ENCODE data around the gene TRMT61A.

Gene TRMT61A

GRCh38 chr14:103547455-103547940 lies 18.5 kb downstream of the TRMT61A start:
- no peak for TF ChIP-seq EZH2phosphoT487 (IDR thresholded peaks at IDR 0.05; ENCODE audit: borderline replicate concordance, low read length)
- TF ChIP-seq CTCF (IDR thresholded peaks at IDR 0.05; ENCODE audit: low read depth, low read length, poor library complexity, severe bottlenecking) = no peak
- no peaks in the 10 kb centered on the region for H4K20me1 ChIP-seq (ENCODE audit: control insufficient read depth, insufficient read depth, low read depth, low read length)
- no peaks in the 10 kb centered on the region for H3K9me3 ChIP-seq (ENCODE audit: control insufficient read depth, insufficient read depth, low read length)
- H3K36me3 ChIP-seq (ENCODE audit: control insufficient read depth, low read length) = no peaks in the 10 kb centered on the region
- H3K79me2 ChIP-seq (ENCODE audit: control insufficient read depth, low read length) = no peaks in the 10 kb centered on the region
- H3K27me3 ChIP-seq (ENCODE audit: control insufficient read depth, low read length) = no peaks in the 10 kb centered on the region
- H3K27ac ChIP-seq (ENCODE audit: low read depth, low read length) = no peak overlapping the region
- peaks cover 7% of the 10 kb centered on the region for H3K4me1 ChIP-seq (ENCODE audit: control insufficient read depth, low read length)
- H3F3A ChIP-seq (ENCODE audit: control insufficient read depth, insufficient read depth) = no peaks in the 10 kb centered on the region
- H3K9me2 ChIP-seq (replicated peaks; ENCODE audit: control insufficient read depth, low read length) = no peaks in the 10 kb centered on the region
- no peak overlapping the region for H3K4me3 ChIP-seq (ENCODE audit: low read length)
- no peak overlapping the region for H3K4me2 ChIP-seq (ENCODE audit: low read length)

GRCh38 chr14:103547941-103548462 lies 19.0 kb downstream of the TRMT61A start:
- no peak overlapping the region for H3K4me2 ChIP-seq (ENCODE audit: low read length)
- no peaks in the 10 kb centered on the region for H3K9me3 ChIP-seq (ENCODE audit: control insufficient read depth, insufficient read depth, low read length)
- no peaks in the 10 kb centered on the region for H3K36me3 ChIP-seq (ENCODE audit: control insufficient read depth, low read length)
- H4K20me1 ChIP-seq (ENCODE audit: control insufficient read depth, insufficient read depth, low read depth, low read length) = no peaks in the 10 kb centered on the region
- no peaks in the 10 kb centered on the region for H3K79me2 ChIP-seq (ENCODE audit: control insufficient read depth, low read length)
- H3F3A ChIP-seq (ENCODE audit: control insufficient read depth, insufficient read depth) = no peaks in the 10 kb centered on the region
- TF ChIP-seq EZH2phosphoT487 (IDR thresholded peaks at IDR 0.05; ENCODE audit: borderline replicate concordance, low read length) (no peak), CTCF (IDR thresholded peaks at IDR 0.05; ENCODE audit: low read depth, low read length, poor library complexity, severe bottlenecking) (no peak)
- H3K27ac ChIP-seq (ENCODE audit: low read depth, low read length) = no peak overlapping the region
- no peak overlapping the region for H3K4me3 ChIP-seq (ENCODE audit: low read length)
- peaks cover 7% of the 10 kb centered on the region for H3K4me1 ChIP-seq (ENCODE audit: control insufficient read depth, low read length)
- H3K27me3 ChIP-seq (ENCODE audit: control insufficient read depth, low read length) = no peaks in the 10 kb centered on the region
- H3K9me2 ChIP-seq (replicated peaks; ENCODE audit: control insufficient read depth, low read length) = no peaks in the 10 kb centered on the region

GRCh38 chr14:103548463-103549351 lies 19.7 kb downstream of the TRMT61A start:
- Histone ChIP-seq H3K4me1 (ENCODE audit: control insufficient read depth, low read length) (peaks cover 7% of the 10 kb centered on the region), H3F3A (ENCODE audit: control insufficient read depth, insufficient read depth) (no peaks in the 10 kb centered on the region), H3K9me2 (replicated peaks; ENCODE audit: control insufficient read depth, low read length) (no peaks in the 10 kb centered on the region), H3K9me3 (ENCODE audit: control insufficient read depth, insufficient read depth, low read length) (no peaks in the 10 kb centered on the region), H4K20me1 (ENCODE audit: control insufficient read depth, insufficient read depth, low read depth, low read length) (no peaks in the 10 kb centered on the region), H3K36me3 (ENCODE audit: control insufficient read depth, low read length) (no peaks in the 10 kb centered on the region), H3K27ac (ENCODE audit: low read depth, low read length) (no peak overlapping the region), H3K4me2 (ENCODE audit: low read length) (no peak overlapping the region), H3K4me3 (ENCODE audit: low read length) (no peak overlapping the region), H3K79me2 (ENCODE audit: control insufficient read depth, low read length) (no peaks in the 10 kb centered on the region), H3K27me3 (ENCODE audit: control insufficient read depth, low read length) (no peaks in the 10 kb centered on the region)
- TF ChIP-seq CTCF (IDR thresholded peaks at IDR 0.05; ENCODE audit: low read depth, low read length, poor library complexity, severe bottlenecking) (no peak), EZH2phosphoT487 (IDR thresholded peaks at IDR 0.05; ENCODE audit: borderline replicate concordance, low read length) (no peak)
